ENCODE data around the gene MYOCD. TPM values are rescaled to one million over a fixed set of nuclear protein-coding genes. Genes with fewer than 3 reads are reported as not detected.

The MYOCD gene
- total RNA-seq, 1 donor from 2014 or later = not detected

GRCh38 chr17:12655936-12656335 lies 9.8 kb upstream of the MYOCD start:
- H3K4me1 Mint-ChIP-seq (ENCODE audit: low read depth) = no peaks in the 10 kb centered on the region
- intact Hi-C loops (cut with micrococcal nuclease) = no loop called here
- no peak for DNase-seq (ENCODE audit: low spot score)
- H3K27ac Mint-ChIP-seq = no peak overlapping the region
- H3K27me3 Mint-ChIP-seq (ENCODE audit: insufficient read depth) = no peaks in the 10 kb centered on the region
- H3K4me3 Mint-ChIP-seq = no peak overlapping the region
- H3K9me3 Mint-ChIP-seq = peaks cover 4% of the 10 kb centered on the region
- no peaks in the 10 kb centered on the region for H3K36me3 Mint-ChIP-seq (ENCODE audit: low read depth)

GRCh38 chr17:12656354-12656753 lies 9.3 kb upstream of the MYOCD start:
- Mint-ChIP-seq H3K4me1 (ENCODE audit: low read depth) (no peaks in the 10 kb centered on the region), H3K4me3 (no peak overlapping the region), H3K36me3 (ENCODE audit: low read depth) (no peaks in the 10 kb centered on the region), H3K27ac (no peak overlapping the region), H3K27me3 (ENCODE audit: insufficient read depth) (no peaks in the 10 kb centered on the region), H3K9me3 (peaks cover 4% of the 10 kb centered on the region)
- DNase-seq (ENCODE audit: low spot score) = no peak
- intact Hi-C loops (cut with micrococcal nuclease) = no loop called here

GRCh38 chr17:12659500-12659899 lies 6.2 kb upstream of the MYOCD start:
- H3K9me3 Mint-ChIP-seq = peaks cover 4% of the 10 kb centered on the region
- no peaks in the 10 kb centered on the region for H3K4me1 Mint-ChIP-seq (ENCODE audit: low read depth)
- peaks cover 9% of the 10 kb centered on the region for H3K27me3 Mint-ChIP-seq (ENCODE audit: insufficient read depth)
- no peak overlapping the region for H3K27ac Mint-ChIP-seq
- no peak overlapping the region for H3K4me3 Mint-ChIP-seq
- no peak for DNase-seq (ENCODE audit: low spot score)
- intact Hi-C loops (cut with micrococcal nuclease) = no loop called here
- no peaks in the 10 kb centered on the region for H3K36me3 Mint-ChIP-seq (ENCODE audit: low read depth)

DNA sequence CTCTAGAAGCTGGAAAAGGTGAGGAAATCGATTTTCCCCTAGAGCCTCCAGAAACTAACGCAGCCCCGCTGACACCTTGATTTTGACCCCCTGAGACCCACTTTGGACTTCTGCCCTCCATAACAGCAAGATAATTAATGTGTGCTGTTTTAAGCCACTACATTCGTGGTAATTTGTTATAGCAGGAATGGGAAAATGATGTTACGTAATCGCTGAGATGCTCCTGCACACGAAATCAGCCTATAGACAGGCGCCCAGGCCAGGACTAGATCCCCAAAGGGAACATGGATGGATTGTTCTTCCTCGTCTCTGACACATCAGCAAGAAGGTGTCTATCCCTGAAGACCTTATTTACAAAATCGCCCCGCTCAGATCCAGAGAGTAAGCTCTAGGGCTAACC lies 1.4 kb upstream of the MYOCD start:
- H3K4me3 Mint-ChIP-seq = no peak overlapping the region
- no peaks in the 10 kb centered on the region for H3K9me3 Mint-ChIP-seq
- no peaks in the 10 kb centered on the region for H3K4me1 Mint-ChIP-seq (ENCODE audit: low read depth)
- no peak for DNase-seq (ENCODE audit: low spot score)
- H3K27me3 Mint-ChIP-seq (ENCODE audit: insufficient read depth) = peaks cover 27% of the 10 kb centered on the region
- H3K36me3 Mint-ChIP-seq (ENCODE audit: low read depth) = no peaks in the 10 kb centered on the region
- no peak overlapping the region for H3K27ac Mint-ChIP-seq
- intact Hi-C loops (cut with micrococcal nuclease) = no loop called here

DNA sequence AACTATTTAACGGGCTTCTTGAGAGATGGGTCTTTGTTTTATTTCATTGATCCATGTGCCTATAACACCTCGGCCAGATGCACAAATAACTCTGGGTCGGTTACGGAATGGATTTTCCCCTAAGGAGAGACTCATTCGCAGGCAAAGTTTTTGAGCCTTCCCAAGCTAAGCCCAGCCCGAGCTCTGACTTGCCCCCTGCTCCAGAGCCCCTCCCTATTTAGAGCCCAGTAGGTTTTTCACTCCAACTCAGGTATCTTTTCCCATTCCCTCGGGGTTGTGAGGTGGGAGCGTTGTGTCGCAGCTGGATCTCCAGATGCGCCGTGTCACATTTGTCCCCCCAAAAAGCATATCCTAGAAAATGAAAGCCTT lies 812 bp upstream of the MYOCD start:
- Mint-ChIP-seq H3K9me3 (no peaks in the 10 kb centered on the region), H3K4me3 (no peak overlapping the region), H3K36me3 (ENCODE audit: low read depth) (no peaks in the 10 kb centered on the region), H3K27me3 (ENCODE audit: insufficient read depth) (peaks cover 27% of the 10 kb centered on the region), H3K4me1 (ENCODE audit: low read depth) (no peaks in the 10 kb centered on the region), H3K27ac (no peak overlapping the region)
- intact Hi-C loops (cut with micrococcal nuclease) = no loop called here
- DNase-seq (ENCODE audit: low spot score) = no peak

- intact Hi-C loops (cut with micrococcal nuclease) = no loop called here
- peaks cover 27% of the 10 kb centered on the region for H3K27me3 Mint-ChIP-seq (ENCODE audit: insufficient read depth)
- no peaks in the 10 kb centered on the region for H3K36me3 Mint-ChIP-seq (ENCODE audit: low read depth)
- H3K4me3 Mint-ChIP-seq = no peak overlapping the region
- no peak overlapping the region for H3K27ac Mint-ChIP-seq
- DNase-seq (ENCODE audit: low spot score) = no peak
- H3K9me3 Mint-ChIP-seq = no peaks in the 10 kb centered on the region
- no peaks in the 10 kb centered on the region for H3K4me1 Mint-ChIP-seq (ENCODE audit: low read depth)
Observed at GRCh38 chr17:12666718-12667117, 1.0 kb downstream of the MYOCD start.

- H3K9me3 Mint-ChIP-seq = no peaks in the 10 kb centered on the region
- H3K36me3 Mint-ChIP-seq (ENCODE audit: low read depth) = no peaks in the 10 kb centered on the region
- DNase-seq (ENCODE audit: low spot score) = no peak
- no peak overlapping the region for H3K4me3 Mint-ChIP-seq
- H3K27me3 Mint-ChIP-seq (ENCODE audit: insufficient read depth) = peaks cover 27% of the 10 kb centered on the region
- intact Hi-C loops (cut with micrococcal nuclease) = no loop called here
- H3K4me1 Mint-ChIP-seq (ENCODE audit: low read depth) = no peaks in the 10 kb centered on the region
- no peak overlapping the region for H3K27ac Mint-ChIP-seq
Observed at GRCh38 chr17:12667299-12667958, 1.7 kb downstream of the MYOCD start.

- intact Hi-C loops (cut with micrococcal nuclease) = no loop called here
- Mint-ChIP-seq H3K4me1 (ENCODE audit: low read depth) (no peaks in the 10 kb centered on the region), H3K4me3 (no peak overlapping the region), H3K27ac (no peak overlapping the region), H3K36me3 (ENCODE audit: low read depth) (no peaks in the 10 kb centered on the region), H3K9me3 (no peaks in the 10 kb centered on the region), H3K27me3 (ENCODE audit: insufficient read depth) (peaks cover 3% of the 10 kb centered on the region)
- DNase-seq (ENCODE audit: low spot score) = no peak
Observed at GRCh38 chr17:12671906-12672305, 6.2 kb downstream of the MYOCD start.

GRCh38 chr17:12672947-12673346 lies 7.3 kb downstream of the MYOCD start:
- Mint-ChIP-seq H3K27me3 (ENCODE audit: insufficient read depth) (peaks cover 3% of the 10 kb centered on the region), H3K36me3 (ENCODE audit: low read depth) (no peaks in the 10 kb centered on the region), H3K9me3 (no peaks in the 10 kb centered on the region), H3K4me1 (ENCODE audit: low read depth) (no peaks in the 10 kb centered on the region), H3K27ac (no peak overlapping the region), H3K4me3 (no peak overlapping the region)
- DNase-seq (ENCODE audit: low spot score) = no peak
- intact Hi-C loops (cut with micrococcal nuclease) = no loop called here

DNA sequence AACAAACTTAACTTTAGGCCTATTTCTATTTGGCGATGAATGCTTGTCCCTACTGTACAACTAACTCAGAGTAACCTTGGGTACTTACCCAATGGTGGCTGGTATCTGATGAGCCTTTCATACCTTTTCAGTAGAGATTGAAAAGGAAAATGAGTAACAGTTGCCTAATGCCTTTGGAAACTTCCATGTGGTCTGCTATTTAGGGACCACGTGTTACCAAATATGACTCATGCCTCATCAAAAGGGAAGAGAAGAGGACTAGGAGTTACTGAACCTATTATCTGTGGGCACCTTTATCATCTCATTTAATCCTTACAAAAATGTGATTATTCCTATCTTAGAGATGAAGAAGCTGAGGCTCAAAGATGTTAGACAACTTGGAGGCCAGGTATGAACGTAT lies 8.1 kb downstream of the MYOCD start:
- H3K4me1 Mint-ChIP-seq (ENCODE audit: low read depth) = no peaks in the 10 kb centered on the region
- no peak for DNase-seq (ENCODE audit: low spot score)
- no peak overlapping the region for H3K4me3 Mint-ChIP-seq
- H3K9me3 Mint-ChIP-seq = no peaks in the 10 kb centered on the region
- peaks cover 3% of the 10 kb centered on the region for H3K27me3 Mint-ChIP-seq (ENCODE audit: insufficient read depth)
- intact Hi-C loops (cut with micrococcal nuclease) = no loop called here
- no peak overlapping the region for H3K27ac Mint-ChIP-seq
- H3K36me3 Mint-ChIP-seq (ENCODE audit: low read depth) = no peaks in the 10 kb centered on the region

GRCh38 chr17:12680407-12680897 lies 14.8 kb downstream of the MYOCD start:
- Mint-ChIP-seq H3K4me1 (ENCODE audit: low read depth) (no peaks in the 10 kb centered on the region), H3K27me3 (ENCODE audit: insufficient read depth) (no peaks in the 10 kb centered on the region), H3K27ac (no peak overlapping the region), H3K4me3 (no peak overlapping the region), H3K36me3 (ENCODE audit: low read depth) (no peaks in the 10 kb centered on the region), H3K9me3 (peaks cover 10% of the 10 kb centered on the region)
- no peak for DNase-seq (ENCODE audit: low spot score)
- intact Hi-C loops (cut with micrococcal nuclease) = no loop called here

DNA sequence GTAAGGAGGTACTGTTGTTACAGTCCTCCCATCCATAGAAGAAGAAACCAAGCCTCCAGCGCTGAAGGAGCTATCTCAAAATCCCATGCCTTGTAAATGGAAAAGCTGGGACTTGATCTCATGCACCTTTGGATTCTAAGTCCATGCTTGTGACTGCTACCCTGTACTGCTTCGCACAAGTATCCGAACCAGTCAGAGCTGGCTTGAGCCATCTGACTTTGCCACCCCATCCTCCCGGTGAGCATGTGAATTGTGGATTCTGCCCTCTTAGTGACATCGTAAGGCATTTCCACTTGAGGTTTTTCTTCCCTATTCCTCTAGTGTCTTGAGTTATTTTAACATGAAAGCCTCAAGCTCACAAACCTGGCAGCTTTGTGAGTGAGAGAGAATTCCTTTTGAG lies 15.3 kb downstream of the MYOCD start:
- no peak overlapping the region for H3K4me3 Mint-ChIP-seq
- H3K9me3 Mint-ChIP-seq = peaks cover 10% of the 10 kb centered on the region
- no peaks in the 10 kb centered on the region for H3K4me1 Mint-ChIP-seq (ENCODE audit: low read depth)
- no peaks in the 10 kb centered on the region for H3K36me3 Mint-ChIP-seq (ENCODE audit: low read depth)
- no peaks in the 10 kb centered on the region for H3K27me3 Mint-ChIP-seq (ENCODE audit: insufficient read depth)
- intact Hi-C loops (cut with micrococcal nuclease) = no loop called here
- DNase-seq (ENCODE audit: low spot score) = no peak
- no peak overlapping the region for H3K27ac Mint-ChIP-seq

DNA sequence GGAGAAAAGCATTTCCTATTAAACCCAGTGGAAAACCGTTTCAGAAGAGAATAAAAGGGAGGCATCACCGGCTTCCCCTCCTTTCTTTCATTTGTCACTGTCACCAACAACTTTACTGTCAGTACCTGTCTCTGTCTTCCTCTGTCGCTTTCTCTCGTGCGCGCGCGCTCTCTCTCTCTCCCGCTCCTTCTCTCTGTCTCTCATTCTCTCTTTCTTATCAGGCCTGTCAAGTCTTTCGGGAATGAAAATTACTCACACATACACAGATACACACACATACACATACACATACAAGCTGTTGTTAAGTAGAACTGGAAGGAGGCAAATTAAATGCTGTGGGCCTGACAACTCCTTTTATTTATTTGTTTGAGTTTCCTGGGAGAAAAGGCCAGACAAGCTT lies 17.6 kb downstream of the MYOCD start:
- no peak for DNase-seq (ENCODE audit: low spot score)
- H3K36me3 Mint-ChIP-seq (ENCODE audit: low read depth) = no peaks in the 10 kb centered on the region
- intact Hi-C loops (cut with micrococcal nuclease) = no loop called here

GRCh38 chr17:12686486-12686885 lies 20.8 kb downstream of the MYOCD start:
- Mint-ChIP-seq H3K4me3 (no peak overlapping the region), H3K27me3 (ENCODE audit: insufficient read depth) (no peaks in the 10 kb centered on the region), H3K27ac (no peak overlapping the region), H3K4me1 (ENCODE audit: low read depth) (no peaks in the 10 kb centered on the region), H3K36me3 (ENCODE audit: low read depth) (no peaks in the 10 kb centered on the region), H3K9me3 (peaks cover 17% of the 10 kb centered on the region)
- no peak for DNase-seq (ENCODE audit: low spot score)
- intact Hi-C loops (cut with micrococcal nuclease) = no loop called here

More for the DNA sequence above, 17.6 kb downstream of the MYOCD start:
- Mint-ChIP-seq H3K4me3 (no peak overlapping the region), H3K27ac (no peak overlapping the region), H3K9me3 (peaks cover 11% of the 10 kb centered on the region), H3K27me3 (ENCODE audit: insufficient read depth) (no peaks in the 10 kb centered on the region), H3K4me1 (ENCODE audit: low read depth) (no peaks in the 10 kb centered on the region)
